Measurements from ENCODE around the gene MLC1. TPM values are rescaled to one million over a fixed set of nuclear protein-coding genes. Genes with fewer than 3 reads are reported as not detected.

The MLC1 gene
- total RNA-seq, 1 donor from 2014 or later = not detected

- no peak for DNase-seq (ENCODE audit: low read depth)
- no peaks in the 10 kb centered on the region for H3K36me3 ChIP-seq (ENCODE audit: control insufficient read depth, insufficient read depth, low read length)
- TF ChIP-seq CTCF (IDR thresholded peaks at IDR 0.05; ENCODE audit: insufficient read depth, low read length, severe bottlenecking) = no peak
Measured at GRCh38 chr22:50027639-50028537, 57.3 kb downstream of the MLC1 start.

GRCh38 chr22:50025993-50026392, 59.2 kb downstream of the MLC1 start:
- no peak for TF ChIP-seq CTCF (IDR thresholded peaks at IDR 0.05; ENCODE audit: insufficient read depth, low read length, severe bottlenecking)
- FAIRE-seq = peak; percentile 47
- no peak for DNase-seq (ENCODE audit: low read depth)
- Histone ChIP-seq H3K27me3 (ENCODE audit: control insufficient read depth, insufficient read depth, low read length) (no peaks in the 10 kb centered on the region), H3K36me3 (ENCODE audit: control insufficient read depth, insufficient read depth, low read length) (no peaks in the 10 kb centered on the region), H3K4me3 (ENCODE audit: low read depth, low read length) (no peak overlapping the region)

More at GRCh38 chr22:50027639-50028537, 57.3 kb downstream of the MLC1 start:
- Histone ChIP-seq H3K4me3 (ENCODE audit: low read depth, low read length) (no peak overlapping the region), H3K27me3 (ENCODE audit: control insufficient read depth, insufficient read depth, low read length) (no peaks in the 10 kb centered on the region)
- no peak for FAIRE-seq

- H3K4me3 ChIP-seq (ENCODE audit: low read depth, low read length) = no peak overlapping the region
- no peaks in the 10 kb centered on the region for H3K27me3 ChIP-seq (ENCODE audit: control insufficient read depth, insufficient read depth, low read length)
- H3K36me3 ChIP-seq (ENCODE audit: control insufficient read depth, insufficient read depth, low read length) = no peaks in the 10 kb centered on the region
- no peak for FAIRE-seq
- no peak for TF ChIP-seq CTCF (IDR thresholded peaks at IDR 0.05; ENCODE audit: insufficient read depth, low read length, severe bottlenecking)
- no peak for DNase-seq (ENCODE audit: low read depth)
Measured at GRCh38 chr22:50022171-50022819, 62.9 kb downstream of the MLC1 start.

DNA sequence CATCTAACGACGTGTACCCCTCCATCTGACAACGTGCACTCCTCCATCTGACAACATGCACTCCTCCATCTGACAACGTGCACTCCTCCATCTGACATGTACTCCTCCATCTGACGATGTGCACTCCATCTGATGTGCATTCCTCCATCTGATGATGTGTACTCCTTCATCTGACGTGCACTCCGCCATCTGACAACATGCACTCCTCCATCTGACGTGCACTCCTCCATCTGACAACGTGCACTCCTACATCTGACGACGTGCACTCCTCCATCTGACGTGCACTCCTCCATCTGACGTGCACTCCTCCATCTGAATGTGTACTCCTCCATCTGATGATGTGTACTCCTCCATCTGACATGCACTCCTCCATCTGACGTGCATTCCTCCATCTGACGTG, 64.6 kb downstream of the MLC1 start:
- Histone ChIP-seq H3K27me3 (ENCODE audit: control insufficient read depth, insufficient read depth, low read length) (no peaks in the 10 kb centered on the region), H3K36me3 (ENCODE audit: control insufficient read depth, insufficient read depth, low read length) (no peaks in the 10 kb centered on the region), H3K4me3 (ENCODE audit: low read depth, low read length) (no peak overlapping the region)
- no peak for FAIRE-seq
- TF ChIP-seq CTCF (IDR thresholded peaks at IDR 0.05; ENCODE audit: insufficient read depth, low read length, severe bottlenecking) = no peak
- DNase-seq (ENCODE audit: low read depth) = no peak

DNA sequence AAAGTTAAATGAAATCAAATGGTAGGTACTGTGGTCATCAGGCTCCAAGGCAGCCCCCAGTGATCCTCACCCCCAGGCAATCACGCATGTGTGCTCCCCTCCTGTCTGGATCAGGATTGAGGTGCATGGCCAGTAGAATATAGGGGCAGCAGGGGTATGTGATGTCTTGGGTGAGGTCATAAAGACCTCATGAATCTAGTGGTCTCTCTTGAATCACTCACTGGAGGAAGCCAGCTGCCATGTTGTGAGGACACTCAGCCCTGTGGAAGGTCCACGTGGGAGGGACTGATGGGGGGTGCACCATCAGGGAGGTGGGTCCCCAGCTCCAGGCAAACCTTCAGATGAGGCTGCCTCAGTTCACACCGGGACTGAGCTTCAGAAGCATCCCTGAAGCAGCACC, 65.9 kb downstream of the MLC1 start:
- FAIRE-seq = peak; percentile 52
- H3K27me3 ChIP-seq (ENCODE audit: control insufficient read depth, insufficient read depth, low read length) = peaks cover 6% of the 10 kb centered on the region
- no peak for TF ChIP-seq CTCF (IDR thresholded peaks at IDR 0.05; ENCODE audit: insufficient read depth, low read length, severe bottlenecking)
- H3K4me3 ChIP-seq (ENCODE audit: low read depth, low read length) = no peak overlapping the region
- no peaks in the 10 kb centered on the region for H3K36me3 ChIP-seq (ENCODE audit: control insufficient read depth, insufficient read depth, low read length)
- DNase-seq (ENCODE audit: low read depth) = no peak
